Measurements from ENCODE around the gene PLTP. TPM values are rescaled to one million over a fixed set of nuclear protein-coding genes. Genes with fewer than 3 reads are reported as not detected.

Gene PLTP
- total RNA-seq, 4 donors from 2014 or later: 37.4 to 114 (median 83.2) TPM

DNA sequence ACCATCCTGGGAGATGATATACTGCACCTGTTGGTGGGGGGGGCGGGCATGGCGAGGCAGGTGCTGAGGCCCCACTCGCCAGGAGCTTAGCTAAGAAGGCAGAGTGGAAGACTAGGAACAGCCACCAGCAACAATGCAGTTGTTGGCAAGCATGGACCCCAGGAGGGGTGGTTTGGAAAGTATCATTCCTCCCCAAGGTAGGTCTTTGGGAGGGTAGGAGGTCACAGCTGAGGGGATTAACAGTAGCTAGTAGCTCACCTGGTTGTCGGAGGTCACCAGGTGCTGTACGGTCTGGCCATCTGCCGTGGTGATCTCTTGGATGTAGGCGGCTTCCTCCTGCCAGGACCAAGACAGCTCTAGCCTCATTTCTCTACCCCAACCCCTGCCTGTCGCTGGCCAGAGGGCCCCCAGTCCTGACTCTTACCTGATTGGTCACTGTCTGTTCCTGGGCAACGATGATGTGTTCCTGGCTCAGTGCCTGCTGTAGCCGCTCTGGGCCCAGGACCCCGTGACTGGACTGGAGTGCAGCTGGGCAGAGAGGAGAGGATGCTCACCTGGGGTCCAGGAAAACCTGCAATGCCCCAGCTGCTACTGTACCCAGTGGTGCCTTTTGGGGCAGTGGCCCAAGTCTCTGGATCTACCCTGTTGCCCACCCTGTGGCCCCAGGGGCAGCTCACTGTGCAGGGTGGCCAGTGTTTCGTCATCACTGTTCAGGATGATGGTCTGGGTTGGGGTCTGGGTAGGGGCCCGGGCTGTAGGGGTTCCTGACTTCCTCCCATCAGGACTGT lies 37.8 kb upstream of the PLTP start:
- WGBS, 2 donors: 81 to 84% methylated on average over 11 to 13 of the region's 13 CpGs

DNA sequence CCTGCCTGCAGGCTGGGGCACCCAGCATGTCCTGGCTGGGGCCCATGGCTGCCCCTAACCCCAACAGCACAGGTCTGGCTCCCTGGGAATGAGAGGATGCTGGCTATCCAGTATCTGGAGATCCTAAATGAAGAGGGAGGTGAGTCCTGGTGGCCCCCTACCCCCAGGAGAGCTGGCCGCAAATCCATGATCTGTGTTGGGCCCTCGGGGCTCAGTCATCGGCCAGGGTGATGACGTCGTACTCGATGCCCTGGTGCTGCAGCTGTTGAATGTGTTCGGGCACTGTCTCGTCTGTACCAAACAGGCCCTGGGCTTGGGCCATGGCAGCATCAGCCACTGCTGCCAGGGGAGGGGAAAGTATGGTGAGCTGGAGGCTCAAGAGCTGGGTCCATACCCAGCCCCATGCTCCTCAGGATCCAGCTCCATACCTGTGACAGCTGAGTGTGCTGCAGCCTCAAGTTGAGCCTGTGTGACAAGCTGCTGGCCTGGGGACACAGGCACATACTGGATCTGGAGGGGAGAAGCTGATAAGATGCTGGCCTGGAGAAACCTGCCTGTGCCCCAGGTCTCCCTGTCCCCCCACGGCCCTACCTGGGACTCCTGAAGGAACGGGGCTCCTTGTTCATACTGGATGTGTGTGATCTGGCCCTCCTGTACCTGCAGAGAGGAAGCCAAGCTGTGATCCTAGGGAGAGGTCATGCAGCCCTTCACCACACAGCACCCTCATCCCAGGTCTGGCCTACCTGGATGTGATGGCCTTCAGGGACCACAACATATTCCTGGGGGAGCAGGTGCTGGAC lies 37.0 kb upstream of the PLTP start:
- WGBS, 2 donors: 47 to 64% methylated on average over 9 to 10 of the region's 10 CpGs

More for the DNA sequence above, 37.8 kb upstream of the PLTP start:
- H3K4me3 ChIP-seq (ENCODE audit: low read depth, poor library complexity, severe bottlenecking): no peak overlapping the region
- DNase-seq (ENCODE audit: low spot score in 2 of 2): peak in 1 of 2 donors; percentile 83
- intact Hi-C loops (cut with DNase I; ENCODE audit: low total_unique reads): no loop called here
- TF ChIP-seq, protein P1, sequence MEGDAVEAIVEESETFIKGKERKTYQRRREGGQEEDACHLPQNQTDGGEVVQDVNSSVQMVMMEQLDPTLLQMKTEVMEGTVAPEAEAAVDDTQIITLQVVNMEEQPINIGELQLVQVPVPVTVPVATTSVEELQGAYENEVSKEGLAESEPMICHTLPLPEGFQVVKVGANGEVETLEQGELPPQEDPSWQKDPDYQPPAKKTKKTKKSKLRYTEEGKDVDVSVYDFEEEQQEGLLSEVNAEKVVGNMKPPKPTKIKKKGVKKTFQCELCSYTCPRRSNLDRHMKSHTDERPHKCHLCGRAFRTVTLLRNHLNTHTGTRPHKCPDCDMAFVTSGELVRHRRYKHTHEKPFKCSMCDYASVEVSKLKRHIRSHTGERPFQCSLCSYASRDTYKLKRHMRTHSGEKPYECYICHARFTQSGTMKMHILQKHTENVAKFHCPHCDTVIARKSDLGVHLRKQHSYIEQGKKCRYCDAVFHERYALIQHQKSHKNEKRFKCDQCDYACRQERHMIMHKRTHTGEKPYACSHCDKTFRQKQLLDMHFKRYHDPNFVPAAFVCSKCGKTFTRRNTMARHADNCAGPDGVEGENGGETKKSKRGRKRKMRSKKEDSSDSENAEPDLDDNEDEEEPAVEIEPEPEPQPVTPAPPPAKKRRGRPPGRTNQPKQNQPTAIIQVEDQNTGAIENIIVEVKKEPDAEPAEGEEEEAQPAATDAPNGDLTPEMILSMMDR (IDR thresholded peaks at IDR 0.05): no peak
- TF ChIP-seq POLR2A (IDR thresholded peaks at IDR 0.05): no peak

DNA sequence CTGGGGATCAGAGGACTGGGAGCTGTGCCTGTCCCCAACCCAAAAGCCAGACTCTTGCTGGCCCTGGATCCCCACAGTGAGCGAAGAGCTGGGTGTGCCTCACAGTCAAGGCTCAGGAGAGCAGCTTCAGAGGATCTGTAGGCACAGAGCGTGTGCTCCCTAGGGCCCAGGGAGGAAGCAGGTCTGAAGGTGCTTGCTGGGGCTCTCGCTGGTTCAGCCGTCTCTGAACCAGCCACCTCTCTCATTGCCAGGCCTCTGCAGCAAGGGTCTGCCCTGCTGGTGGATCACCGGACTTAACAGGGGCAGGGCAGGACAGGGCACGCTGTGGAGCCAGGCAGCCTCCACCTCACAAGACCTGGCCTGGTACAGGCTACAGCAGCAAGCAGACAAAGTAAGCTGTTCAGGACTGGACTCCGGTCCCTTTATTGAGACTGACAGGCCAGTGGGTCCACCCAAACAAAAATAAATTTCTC lies 36.3 kb upstream of the PLTP start:
- H3K4me3 ChIP-seq (ENCODE audit: low read depth, poor library complexity, severe bottlenecking): no peak overlapping the region
- TF ChIP-seq, protein P1 (IDR thresholded peaks at IDR 0.05): no peak
- TF ChIP-seq POLR2A (IDR thresholded peaks at IDR 0.05): no peak
- 74 to 89% methylated on average over 3 to 5 of the region's 7 CpGs for WGBS, 2 donors
- no peak for DNase-seq (ENCODE audit: low spot score in 2 of 2)
- intact Hi-C loops (cut with DNase I; ENCODE audit: low total_unique reads): no loop called here

More for the DNA sequence above, 37.0 kb upstream of the PLTP start:
- H3K4me3 ChIP-seq (ENCODE audit: low read depth, poor library complexity, severe bottlenecking): no peak overlapping the region
- intact Hi-C loops (cut with DNase I; ENCODE audit: low total_unique reads): no loop called here
- TF ChIP-seq, protein P1 (IDR thresholded peaks at IDR 0.05): no peak
- TF ChIP-seq POLR2A (IDR thresholded peaks at IDR 0.05): no peak
- DNase-seq (ENCODE audit: low spot score in 2 of 2): peak in 1 of 2 donors; percentile 86

DNA sequence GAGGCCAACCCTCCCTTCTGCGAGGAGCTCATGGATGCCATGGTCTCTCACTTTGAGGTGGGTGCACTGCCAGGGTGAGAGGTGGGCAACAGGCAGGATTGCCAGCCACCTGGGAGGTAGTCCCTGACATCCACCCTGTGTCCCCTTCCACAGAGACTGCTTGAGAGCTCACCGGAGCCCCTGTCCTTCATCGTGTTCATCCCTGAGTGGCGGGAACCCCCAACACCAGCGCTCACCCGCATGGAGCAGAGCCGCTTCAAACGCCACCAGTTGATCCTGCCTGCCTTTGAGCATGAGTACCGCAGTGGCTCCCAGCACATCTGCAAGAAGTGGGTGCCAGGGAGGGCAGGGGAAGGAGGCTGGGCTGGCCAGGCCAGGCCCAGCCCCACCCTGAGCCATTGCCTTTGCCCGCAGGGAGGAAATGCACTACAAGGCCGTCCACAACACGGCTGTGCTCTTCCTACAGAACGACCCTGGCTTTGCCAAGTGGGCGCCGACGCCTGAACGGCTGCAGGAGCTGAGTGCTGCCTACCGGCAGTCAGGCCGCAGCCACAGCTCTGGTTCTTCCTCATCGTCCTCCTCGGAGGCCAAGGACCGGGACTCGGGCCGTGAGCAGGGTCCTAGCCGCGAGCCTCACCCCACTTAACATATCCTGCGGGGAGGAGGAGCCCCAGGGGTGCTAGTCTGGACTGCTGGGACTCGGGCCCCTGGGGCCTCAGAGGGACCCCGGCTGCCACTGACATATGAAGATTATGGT lies 35.3 kb upstream of the PLTP start:
- H3K4me3 ChIP-seq (ENCODE audit: low read depth, poor library complexity, severe bottlenecking): no peak overlapping the region
- WGBS, 2 donors: 81 to 86% methylated on average over 25 to 26 of the region's 29 CpGs
- intact Hi-C loops (cut with DNase I; ENCODE audit: low total_unique reads): no loop called here
- TF ChIP-seq, protein P1 (IDR thresholded peaks at IDR 0.05): no peak
- TF ChIP-seq POLR2A (IDR thresholded peaks at IDR 0.05): no peak
- DNase-seq (ENCODE audit: low spot score in 2 of 2): peak in 1 of 2 donors; percentile 82

DNA sequence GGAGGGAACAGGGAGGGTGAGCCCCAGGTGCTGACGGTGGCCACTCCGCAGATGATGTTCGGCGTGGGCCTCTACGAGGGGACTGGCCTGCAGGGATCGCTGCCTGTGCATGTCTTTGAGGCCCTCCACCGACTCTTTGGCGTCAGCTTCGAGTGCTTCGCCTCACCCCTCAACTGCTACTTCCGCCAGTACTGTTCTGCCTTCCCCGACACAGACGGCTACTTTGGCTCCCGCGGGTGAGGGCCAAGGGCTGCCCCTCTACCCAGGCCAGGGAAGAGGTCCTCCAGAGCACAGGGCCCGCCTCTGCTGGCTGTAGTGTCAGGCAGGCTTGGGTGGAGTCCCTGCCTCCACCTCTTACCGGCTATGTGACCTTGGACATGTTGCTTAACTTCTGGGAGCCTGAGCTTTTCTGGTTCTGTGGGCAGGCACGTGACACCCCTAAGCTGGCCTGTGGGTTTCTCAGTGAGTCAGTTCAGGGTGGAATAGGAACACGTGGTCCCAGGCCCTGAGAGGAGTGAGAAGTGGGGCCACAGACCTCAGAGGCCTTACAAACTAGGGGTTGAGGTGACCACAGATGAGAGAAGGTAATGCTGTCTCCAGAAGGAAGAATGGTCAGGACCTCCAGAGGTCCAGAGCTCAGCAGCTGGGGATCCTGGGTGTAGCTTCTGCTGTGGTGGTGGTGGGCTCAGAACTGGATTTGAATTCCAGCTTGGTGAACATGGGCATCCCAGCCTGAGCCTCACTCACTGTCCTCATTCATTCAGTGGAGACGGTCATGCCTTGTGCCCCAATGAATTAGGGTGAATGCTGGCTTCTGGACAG lies 34.4 kb upstream of the PLTP start:
- no peak overlapping the region for H3K4me3 ChIP-seq (ENCODE audit: low read depth, poor library complexity, severe bottlenecking)
- intact Hi-C loops (cut with DNase I; ENCODE audit: low total_unique reads): no loop called here
- WGBS, 2 donors: 70 to 72% methylated on average over 18 to 20 of the region's 20 CpGs
- DNase-seq (ENCODE audit: low spot score in 2 of 2): peak; percentile 91 to 93
- no peak for TF ChIP-seq POLR2A (IDR thresholded peaks at IDR 0.05)
- TF ChIP-seq, protein P1 (IDR thresholded peaks at IDR 0.05): no peak
